NCI-H1417 treated with DMSO at 0.1 percent for 48 hours (cell line): ENCODE data around the gene ADAMTS2.
"Not testable (repeated sequence)": the region's sequence is repeated elsewhere in the genome, so short reads cannot be mapped to it uniquely, and the experiment has no call there.

Experiments
- DNase-seq: peaks from one replicate; lab custom pipeline; 2025; lab: John Stamatoyannopoulos, UW

The ADAMTS2 gene

DNA sequence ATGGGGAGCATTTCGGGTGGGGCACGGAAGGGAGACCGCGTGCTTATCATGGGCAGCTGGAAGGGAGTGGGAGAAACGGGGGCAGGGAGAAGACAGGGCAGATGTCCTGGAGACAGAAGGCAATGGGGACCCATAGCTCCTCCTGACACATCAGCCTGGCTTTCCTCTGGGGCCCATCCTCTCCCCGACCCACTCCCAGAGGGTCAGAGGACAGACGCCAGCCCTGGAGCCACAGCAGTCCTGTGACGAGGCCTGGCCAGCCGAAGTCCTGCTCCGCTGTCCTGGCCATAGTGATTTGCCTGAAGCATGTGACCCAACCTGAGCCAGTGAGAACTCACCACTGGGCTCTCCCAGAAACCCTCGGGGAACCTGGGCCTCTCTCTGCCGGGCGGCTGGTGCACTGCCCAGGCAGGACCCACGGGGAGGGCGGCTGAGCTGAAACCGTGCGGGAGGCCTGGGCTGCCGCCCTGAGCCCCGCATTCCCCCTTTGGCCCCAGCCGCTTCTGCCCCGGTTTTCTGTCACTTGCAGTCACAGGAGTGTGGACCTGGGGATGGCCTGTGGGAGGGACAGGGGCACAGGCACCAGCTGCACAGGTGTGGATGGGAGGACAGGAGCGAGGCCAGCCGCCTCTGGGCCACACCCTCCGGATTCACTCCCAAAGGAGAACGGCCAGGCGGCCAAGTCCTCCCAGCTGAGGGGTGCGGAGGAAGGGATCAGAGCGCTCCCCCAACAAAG is 19.8 kb downstream of the ADAMTS2 start:
- no peak for DNase-seq

DNA sequence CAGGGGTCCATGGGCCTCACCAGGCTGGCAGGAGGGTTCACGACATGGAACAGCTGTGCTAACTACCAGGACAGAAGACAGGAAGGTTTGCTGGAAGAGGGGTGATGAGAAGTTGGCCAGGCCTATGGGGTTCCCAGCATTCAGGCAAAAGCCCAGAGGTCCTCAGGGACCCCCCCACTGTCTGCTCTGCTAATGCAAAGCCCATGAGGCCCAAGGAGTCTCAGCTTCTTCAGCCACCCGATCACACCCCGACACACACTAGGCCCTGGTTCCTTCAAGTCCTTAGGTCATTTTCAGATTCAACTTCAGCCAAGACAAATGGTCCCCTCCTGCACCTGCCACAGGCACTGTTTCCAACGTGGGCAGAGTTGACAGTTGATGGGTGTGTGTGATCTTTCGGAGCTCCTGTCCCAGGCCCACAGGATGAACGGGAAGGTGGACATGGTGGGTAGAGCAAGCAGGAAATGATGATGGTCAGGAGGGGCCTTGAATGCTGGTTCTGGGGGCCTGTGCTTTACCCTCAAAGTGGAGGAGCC is 20.4 kb downstream of the ADAMTS2 start:
- no peak for DNase-seq

DNA sequence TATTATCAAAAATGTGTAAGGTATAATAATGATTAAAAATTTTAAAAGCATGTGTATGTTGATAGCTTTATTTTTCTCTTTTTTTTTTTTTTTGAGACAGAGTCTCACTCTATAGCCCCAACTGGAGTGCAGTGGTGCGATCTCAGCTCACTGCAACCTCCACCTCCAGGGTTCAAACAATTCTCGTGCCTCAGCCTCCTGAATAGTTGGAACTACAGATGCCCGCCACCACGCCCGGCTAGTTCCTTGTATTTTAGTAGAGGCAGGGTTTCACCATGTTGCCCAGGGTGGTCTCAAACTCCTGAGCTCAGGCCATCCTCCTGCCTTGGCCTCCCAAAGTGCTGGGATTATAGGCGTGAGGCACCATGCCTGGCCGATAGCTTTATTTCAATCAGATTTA is 20.9 kb downstream of the ADAMTS2 start:
- not testable (repeated sequence) for DNase-seq

DNA sequence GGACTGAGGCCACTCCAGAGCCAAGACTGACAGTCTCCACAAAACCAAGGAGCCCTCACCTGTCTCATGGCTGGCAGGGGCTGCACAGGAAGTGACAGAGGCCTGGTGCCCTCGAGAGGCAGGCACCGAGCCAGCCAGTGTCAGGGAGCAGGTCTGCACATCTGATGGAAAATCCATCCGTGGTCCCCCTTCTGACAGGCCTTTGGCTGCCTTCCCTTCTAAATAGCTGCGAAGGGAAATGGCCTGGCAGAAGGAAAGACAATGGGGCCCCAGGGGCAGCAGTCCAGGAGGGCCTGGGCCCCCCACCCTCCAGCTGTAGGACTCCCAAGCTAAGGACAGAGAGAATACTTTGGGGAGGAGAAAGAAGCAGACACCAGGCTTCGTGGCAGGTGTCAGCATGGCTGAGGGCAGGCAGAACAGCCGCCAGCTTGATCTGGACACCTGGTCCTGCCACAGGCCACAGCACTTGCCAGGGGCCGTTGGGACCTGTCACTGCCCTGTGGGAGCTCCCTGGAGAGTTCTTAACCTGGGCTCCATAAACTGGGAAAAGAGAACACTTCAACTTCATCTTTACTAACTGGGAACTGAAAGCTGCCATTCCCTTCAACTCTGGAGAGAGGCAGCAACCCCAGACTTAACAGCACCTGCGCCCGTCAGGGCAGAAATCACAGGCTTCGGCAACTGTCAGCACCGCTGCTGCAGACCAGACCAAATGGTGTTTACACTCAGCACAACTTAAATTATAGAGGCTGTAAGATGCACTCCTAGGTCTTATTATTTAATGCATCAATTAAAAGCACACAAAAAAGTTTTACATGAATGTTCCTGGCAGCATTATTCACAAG is 22.0 kb downstream of the ADAMTS2 start:
- DNase-seq: no peak

DNA sequence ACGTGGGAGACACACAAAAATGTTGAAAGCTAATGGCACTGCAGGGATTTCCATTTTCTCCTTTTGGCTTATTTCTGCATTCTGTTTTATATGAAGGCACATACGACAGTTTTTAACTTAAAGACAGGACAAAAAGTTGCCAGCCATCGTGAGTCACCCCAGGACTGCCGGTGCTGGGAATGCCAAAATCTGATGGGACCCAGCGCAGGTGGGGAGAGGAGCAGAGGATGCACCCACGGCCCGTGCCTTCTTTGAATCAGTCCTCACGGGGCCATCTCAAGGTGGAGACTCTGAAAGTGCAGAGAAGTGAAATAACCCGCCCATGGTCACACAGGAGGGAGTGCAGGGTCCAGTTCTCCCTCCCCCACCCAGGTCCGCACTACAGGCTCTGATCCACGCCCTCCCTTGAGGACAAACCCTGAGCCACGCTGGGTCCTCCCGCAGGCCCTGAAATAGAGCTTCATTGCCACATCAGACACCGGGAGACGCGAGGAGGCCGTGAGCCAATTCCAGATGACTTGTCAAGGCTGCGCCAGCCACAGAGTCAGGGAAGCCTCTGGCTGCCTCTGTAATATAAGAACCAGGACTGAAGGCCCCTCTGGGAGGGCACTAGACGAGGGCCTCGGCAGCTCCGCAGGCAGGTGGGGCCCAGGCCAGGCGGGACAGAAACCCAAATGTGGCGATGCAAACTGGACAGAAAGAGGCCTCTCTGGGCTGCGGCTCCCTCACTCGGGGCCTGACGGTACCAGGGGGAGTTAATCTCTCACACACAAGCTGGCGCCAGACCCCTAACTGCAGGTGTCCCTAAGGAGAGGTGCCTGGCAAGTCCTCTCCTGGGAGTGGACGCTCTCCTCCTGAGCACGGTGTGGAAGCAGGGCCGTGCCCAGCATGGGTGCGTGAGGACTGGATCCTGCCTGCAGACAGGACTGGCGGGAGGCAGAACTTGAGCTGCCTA is 22.9 kb downstream of the ADAMTS2 start:
- no peak for DNase-seq

DNA sequence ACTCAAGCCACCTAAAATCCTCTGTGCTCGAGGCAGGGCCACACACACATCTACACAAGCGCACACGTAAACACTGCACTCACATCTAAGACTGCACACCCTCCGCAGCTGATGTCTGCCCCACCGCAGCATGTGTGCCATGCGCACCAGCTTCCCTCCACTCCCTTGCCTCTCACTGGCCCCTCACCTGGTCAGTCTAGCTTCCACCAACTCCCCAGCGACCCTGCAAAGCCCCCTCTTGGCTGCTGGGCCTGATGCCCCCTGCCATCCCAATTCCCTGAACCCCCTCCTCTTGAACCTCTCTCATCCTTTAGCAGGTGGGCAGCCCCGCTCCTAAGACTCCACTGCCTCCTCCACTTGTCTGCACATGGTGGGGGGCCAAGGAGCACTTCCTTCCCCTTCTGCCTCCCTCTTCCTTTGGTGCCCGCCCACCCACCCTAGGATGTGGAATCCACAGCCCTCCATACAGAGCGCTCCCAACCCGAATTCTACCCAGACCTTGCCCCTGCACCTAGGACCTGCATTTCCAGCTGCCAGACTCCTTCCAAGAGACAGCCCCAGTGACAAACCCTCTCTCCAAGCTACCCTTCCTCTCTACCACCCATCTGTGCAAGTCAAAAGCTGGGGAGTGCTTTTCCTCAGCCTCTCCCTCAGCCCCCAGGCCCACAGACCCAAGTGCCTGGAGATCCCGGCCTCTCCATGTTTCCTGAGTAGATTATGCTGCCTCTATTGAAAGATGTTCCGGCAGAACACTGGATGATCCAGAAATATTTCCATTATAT is 23.9 kb downstream of the ADAMTS2 start:
- no peak for DNase-seq

DNA sequence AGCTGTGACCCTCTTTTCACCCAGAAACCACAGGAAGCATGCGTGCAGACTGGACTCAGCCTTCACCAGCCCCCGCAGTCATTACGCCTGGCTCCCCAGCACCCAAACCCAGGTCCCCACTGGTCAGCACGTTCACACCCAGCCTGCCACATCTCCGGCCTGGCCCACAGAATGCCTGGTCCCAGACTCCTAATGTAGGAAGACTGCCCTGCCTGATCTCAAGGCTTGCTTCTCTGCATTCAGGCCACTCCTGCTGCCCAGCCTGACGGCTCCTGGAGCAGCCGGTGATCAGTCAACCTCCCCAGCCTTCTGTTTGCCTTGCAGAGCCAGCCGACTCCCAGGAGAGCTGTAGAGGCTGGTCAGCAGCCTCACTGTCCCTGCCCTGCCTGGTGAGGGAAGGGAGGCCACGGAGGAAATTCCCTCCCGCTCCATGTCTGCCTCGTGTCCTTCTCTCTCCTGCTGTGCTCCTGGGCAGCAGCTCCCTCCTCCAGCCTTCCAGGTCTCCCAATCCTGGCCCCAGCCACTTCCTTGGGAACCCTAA is 25.4 kb downstream of the ADAMTS2 start:
- no peak for DNase-seq

DNA sequence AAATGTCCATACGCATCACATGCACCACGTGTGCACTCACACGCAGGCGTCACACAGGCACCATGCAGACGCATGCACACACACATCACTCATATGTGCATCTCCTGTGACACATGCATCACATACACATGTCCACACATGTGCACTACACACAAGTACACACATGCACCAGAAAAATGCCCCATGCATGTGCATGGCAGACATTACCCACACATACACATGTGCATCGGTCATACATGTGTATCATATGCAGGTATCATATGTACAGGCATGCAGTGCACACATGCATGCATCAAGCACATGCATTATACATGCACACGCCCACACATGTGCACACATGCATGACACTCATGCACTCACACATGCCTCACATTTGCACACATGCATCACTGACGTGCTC is 26.1 kb downstream of the ADAMTS2 start:
- no peak for DNase-seq

DNA sequence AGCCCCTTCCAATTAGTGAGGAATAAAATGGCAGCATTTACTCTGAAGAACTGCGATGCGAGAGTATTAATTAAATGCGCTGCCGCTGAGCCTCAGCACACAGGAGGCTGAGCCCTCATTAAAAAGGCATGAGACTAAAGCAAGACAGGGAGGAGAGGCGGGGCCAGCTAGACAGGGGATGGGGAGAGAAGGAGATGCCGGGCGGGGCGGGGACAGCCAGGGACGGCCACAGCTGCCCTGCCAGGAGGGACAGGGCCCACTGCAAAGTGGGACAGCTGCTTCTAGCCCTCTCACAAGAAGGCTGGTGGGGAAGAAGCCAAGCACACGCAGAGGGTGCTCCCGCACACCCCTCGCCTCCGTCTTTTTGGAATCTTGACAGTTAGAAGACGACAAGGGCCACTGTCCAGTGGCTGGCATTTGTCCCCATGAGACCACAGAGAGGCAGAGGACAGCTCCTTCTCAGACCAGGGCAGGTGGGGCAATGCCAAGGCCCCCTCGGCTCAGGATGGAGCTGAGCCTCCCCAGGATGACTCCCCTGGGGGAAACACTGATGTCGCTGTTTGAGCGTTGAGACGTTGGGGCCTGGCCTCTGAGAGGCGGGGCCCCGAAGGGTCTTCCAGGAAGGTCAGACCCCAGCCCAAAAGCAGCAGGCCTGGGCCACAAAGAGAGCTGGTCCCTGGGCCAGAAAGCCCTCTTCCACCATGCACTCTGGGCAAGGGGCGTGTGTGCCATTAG is 26.9 kb downstream of the ADAMTS2 start:
- no peak for DNase-seq

DNA sequence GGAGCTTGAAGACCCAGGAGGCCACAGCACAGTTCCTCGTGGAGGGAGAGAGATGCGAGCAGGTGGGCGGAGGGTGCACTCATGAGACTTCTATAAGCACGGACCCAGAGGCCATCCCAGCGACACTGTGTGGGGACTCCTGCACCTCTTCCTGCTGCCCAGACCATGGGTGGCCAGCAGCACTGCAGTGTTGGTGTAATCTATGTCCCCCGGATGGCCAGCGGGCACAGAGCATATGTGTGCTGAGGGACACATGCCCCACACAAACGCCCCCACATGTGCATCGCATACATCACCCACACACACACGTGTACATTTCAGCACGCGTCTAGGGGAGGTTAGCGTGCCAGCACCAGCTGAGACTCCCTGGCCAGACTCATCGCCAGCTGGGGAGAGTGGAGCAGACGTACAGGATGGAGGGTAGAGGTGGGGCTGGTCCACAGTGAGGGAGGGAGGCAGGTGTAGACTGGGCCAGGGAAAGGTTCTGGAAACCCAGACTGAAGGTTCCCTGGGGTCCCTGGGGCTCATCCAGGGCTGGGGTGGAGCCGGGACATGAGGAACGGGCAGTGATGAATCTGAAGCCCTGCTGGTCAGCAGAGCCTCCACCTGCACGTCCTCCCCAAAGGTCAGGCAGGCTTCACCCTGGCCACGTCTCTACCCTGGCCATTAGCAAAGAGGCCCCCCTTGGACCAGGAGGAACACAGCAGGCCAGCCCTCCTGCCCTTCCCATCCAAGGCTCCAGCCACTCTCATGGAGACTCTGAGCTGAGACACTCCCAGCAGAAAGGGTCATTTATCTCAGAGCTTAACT is 27.6 kb downstream of the ADAMTS2 start:
- no peak for DNase-seq

DNA sequence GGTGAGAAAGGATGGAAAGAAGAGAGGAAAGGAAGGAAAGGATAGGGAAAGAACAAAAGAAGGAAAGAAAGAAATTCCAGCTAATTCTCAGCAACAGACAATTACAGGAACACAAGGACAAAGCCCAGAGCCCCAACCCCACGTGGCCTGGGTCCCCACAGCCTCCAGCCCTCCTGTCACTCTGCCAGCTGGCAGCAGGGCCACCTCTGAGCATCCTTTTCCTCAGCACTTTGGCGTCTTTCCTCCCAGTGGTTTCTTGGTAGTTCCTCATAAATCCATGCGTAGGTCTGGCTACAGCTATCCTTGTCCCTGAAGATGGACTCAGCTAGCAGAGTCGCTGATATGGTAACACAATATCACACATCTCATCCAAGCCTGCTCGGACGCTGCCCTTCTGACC is 28.3 kb downstream of the ADAMTS2 start:
- DNase-seq: no peak

DNA sequence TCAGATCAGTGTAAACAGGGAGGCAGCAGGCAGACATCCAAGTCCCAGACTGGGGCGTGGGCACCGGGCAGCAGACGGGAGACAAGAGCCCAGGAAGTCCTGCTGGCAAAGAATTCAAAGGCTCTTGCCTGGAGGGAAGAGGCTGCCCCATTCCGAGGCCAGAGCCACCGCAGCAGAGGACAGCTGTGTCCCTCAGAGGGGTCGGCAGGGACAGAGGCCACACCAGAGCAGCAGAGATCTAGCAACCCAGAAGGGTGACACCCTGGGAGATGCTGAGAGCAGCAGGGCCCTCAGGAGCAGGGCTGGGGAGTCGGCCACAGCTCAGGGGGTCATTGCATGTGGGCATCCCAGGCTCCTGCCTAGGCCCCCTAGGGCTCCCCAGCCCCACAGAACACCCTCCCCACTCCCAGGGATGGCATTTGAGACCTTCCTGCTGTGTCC is 29.1 kb downstream of the ADAMTS2 start:
- DNase-seq: no peak

DNA sequence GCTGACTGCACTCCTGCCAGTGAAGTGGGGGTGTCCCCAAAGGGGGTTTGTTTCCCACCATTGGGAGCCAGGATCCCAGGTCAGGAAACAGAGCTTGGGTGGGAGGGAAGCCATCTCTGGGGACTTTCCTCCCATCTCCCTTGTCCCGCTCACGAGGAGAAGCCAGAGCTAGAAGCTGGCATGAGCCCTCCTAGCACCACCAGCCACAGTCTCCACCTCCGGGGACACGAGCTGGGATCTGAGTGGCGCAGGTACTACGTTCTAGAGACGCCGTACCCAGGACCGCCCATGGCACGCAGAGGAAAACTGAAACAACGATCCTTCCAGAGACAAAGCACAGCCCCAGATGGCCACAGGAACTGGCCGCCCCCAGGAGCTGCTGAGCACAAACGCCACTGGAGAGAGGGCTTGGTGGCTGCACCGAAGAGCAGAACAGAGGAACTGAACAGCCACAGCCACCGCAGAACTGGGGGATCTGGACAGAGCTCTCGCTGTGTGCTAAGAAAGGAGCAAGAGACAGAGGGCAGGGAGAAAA is 29.8 kb downstream of the ADAMTS2 start:
- no peak for DNase-seq

DNA sequence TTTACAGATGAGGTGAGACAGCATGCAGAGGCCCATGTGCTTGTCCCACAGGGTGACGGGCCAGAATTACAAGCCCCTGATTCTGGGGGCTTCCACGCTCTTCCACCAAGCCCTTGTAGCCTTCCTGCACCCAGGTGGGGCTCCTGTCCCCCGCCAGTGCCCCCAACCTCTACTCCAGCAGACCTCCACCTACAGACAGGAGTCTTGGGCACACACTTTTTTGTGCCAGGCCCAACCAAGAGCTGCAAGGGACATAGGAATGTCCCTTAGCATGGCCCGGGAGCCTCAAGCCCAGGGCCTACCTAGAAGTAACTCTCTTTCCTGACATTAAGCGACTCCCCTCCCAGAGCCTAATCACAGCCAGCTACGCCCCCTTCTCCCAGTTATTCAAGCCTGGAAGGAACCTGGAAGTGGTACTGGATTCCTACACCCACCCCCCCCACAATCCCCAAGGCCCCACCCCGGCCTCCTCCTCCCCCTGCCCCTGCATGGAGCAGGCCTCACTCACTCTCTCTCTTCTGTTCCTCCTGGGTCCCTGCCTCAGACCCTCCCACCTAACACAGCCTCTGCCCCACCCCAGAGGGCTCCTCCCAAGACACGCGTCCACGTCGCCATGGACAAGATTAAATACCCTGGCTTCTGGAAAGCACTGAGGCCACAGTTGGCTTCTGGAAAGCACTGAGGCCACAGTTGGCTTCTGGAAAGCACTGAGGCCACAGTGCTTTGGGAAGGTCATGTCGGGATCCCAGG is 30.5 kb downstream of the ADAMTS2 start:
- DNase-seq: no peak

DNA sequence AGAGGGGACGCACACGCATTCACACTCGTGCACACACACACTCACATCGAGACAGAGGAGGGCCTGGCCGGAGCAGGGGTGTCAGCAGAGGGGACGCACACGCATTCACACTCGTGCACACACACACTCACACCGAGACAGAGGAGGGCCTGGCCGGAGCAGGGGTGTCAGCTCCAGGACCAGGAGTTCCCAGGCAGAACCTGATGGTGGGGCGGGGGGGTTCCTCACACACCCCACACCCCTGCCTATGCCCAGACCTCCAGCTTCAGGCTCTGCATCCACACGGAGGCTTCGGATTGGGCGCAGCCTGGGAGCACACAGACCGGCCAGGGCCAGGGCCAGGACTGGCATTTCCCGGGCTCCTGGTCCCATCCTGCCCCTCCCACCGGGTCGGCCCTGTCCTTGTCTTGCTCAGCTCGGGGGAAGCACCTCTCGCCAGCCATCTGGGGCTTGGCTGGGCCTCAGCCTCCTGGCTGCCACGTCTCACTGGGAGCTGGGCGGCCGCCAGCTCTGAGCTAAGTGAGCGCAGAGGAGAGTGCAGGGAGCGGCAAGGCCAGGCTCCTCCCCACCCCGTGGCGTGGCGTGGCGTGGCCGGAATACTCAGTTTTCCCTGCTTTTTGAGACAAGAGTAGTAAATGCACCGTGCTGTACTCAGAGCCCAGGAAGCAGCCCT is 31.3 kb downstream of the ADAMTS2 start:
- DNase-seq: no peak

DNA sequence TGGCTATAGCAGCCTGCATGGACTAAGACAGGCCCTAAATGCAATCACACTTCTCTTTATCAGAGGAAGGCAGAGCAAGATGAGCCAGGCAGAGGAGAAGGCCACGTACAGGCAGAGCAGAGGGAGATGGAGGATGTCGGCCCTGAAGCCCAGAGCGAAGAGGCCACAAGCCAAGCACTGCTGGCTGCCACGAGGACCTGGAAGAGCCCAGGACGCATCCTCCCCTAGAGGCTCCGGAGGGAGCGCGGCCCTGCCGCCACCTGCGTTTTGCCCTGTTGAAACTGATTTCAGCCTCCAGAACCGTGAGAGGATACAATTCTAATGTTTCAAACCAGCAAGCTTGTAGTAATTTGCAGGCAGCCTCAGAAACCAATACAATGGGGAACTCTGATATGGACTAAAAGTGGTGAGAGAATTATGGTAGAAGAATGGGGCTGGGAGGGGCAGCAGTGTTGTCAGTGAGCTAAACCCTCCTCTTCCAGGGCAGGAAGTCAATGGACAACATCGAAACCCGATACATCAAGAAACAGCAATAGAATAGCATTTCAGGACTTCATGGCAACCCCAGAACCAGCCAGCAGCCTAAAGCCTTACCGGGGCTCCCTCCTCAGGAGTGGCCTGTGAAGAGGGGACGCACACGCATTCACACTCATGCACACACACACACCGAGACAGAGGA is 32.6 kb downstream of the ADAMTS2 start:
- DNase-seq: no peak

DNA sequence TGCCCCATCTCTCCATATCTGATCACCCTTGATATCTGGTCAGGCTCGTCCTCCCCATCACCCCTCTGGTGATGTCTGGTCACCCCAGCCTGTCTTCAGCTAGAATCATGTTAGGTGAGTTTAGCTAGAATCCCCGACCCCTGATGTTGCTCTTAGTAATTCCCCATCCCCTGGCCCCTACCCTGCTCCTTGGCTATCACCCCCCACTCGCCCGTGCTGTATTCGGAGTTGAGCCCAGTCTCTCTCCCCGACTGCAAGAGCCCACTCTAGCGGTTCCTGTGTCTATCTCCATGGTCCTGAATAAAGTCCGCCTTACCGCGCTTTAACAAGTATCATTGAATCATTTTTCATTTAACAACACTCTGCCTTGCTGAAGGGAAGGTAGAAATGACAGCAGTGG is 33.7 kb downstream of the ADAMTS2 start:
- DNase-seq: no peak
